H1 (cell line): ENCODE data around the gene ZMYND12. TPM values are rescaled to one million over a fixed set of nuclear protein-coding genes. Genes with fewer than 3 reads are reported as not detected.

Experiments
- CBX8 ChIP-seq: fragments of 300-800, 300-1000 bp; sonication (generic); IDR thresholded peaks from 2 replicates; pipeline ENCODE4 v1.7.1; 2016; ENCODE audit warnings: low read depth, low read length, borderline replicate concordance
- EZH2 ChIP-seq: fragments of 200-600 bp; sonication (generic); IDR thresholded peaks from 2 replicates; pipeline ENCODE4 v1.7.1; 2012; ENCODE audit warnings: low read depth, mild to moderate bottlenecking, moderate library complexity, low read length, inconsistent platforms; ENCODE audit not compliant: severe bottlenecking
- KDM1A ChIP-seq: fragments of 200-600, 300-600 bp; sonication (generic); IDR thresholded peaks from 2 replicates; pipeline ENCODE4 v1.7.1; 2016; ENCODE audit warnings: mild to moderate bottlenecking, low read length, borderline replicate concordance
- SAP30 ChIP-seq: fragments of 300-600 bp; sonication (generic); IDR thresholded peaks from 2 replicates; pipeline ENCODE4 v1.7.1; 2012; ENCODE audit warnings: low read length, moderate library complexity, mild to moderate bottlenecking, inconsistent platforms; ENCODE audit not compliant: insufficient read depth, insufficient replicate concordance
- SIRT6 ChIP-seq: IDR thresholded peaks from one replicate; pipeline ENCODE4 v1.7.1; 2012; ENCODE audit warnings: low read length, inconsistent platforms
- SRF ChIP-seq: IDR thresholded peaks from 2 replicates; pipeline ENCODE4 v1.6.1; 2011; ENCODE audit warnings: mild to moderate bottlenecking, low read depth, low read length, moderate library complexity
- polyA plus RNA-seq, 7 experiments: library from polyadenylated mRNA; depleted of rRNA in 3 of 7; stranded (reverse) in 5 of 7; unstranded in 2 of 7; fragments of >200 nt in 5 of 7; fragments of 200-250 nt in 2 of 7; gene quantifications; 1 replicate in 5 of 7; 2 replicates in 1 of 7; 4 replicates in 1 of 7; pipeline versions ENCODE4 v1.2.1 to v1.2.3, GENCODE V29; 2011 to 2013; ENCODE audit warnings: missing spikeins in 2 of 7, mixed read lengths in 2 of 7
- total RNA-seq: library from RNA; stranded (reverse); fragmentation: NEBNext Ultra II Directional; extraction: Animal tissue kit (Norgen Biotek cat#: 25700); gene quantifications from 2 replicates; pipeline ENCODE4 v1.2.1, GENCODE V29; 2021

ZMYND12 gene
- total and polyA plus RNA-seq, 2 of the 8 experiments (the other 6 are each of a cell fraction or from before 2014, with no cell fraction given) = 0.62 TPM; not detected in 1

GRCh38 chr1:42392255-42392654 lies 63.6 kb downstream of the ZMYND12 start (continued):
- no peak for TF ChIP-seq SAP30
- no peak for TF ChIP-seq SRF
- TF ChIP-seq SIRT6 = no peak
- TF ChIP-seq CBX8 = no peak
- TF ChIP-seq KDM1A = no peak
- no peak for TF ChIP-seq EZH2
